Measurements from ENCODE around the gene TMED1.

The TMED1 gene

GRCh38 chr19:10830931-10831779, 4.9 kb downstream of the TMED1 start:
- no peak for DNase-seq

GRCh38 chr19:10830370-10830769, 5.6 kb downstream of the TMED1 start:
- no peak for DNase-seq

GRCh38 chr19:10829967-10830366, 6.0 kb downstream of the TMED1 start:
- no peak for DNase-seq

- DNase-seq, result no peak
Observed at GRCh38 chr19:10828981-10829821, 6.8 kb downstream of the TMED1 start.

- no peak for DNase-seq
Observed at GRCh38 chr19:10826846-10827245, 9.2 kb downstream of the TMED1 start.

- no peak for DNase-seq
Observed at GRCh38 chr19:10826231-10826630, 9.8 kb downstream of the TMED1 start.

- DNase-seq, result no peak
Observed at GRCh38 chr19:10823690-10824089, 12.3 kb downstream of the TMED1 start.

GRCh38 chr19:10820173-10820572, 15.8 kb downstream of the TMED1 start:
- no peak for DNase-seq

- no peak for DNase-seq
Observed at GRCh38 chr19:10819124-10820060, 16.6 kb downstream of the TMED1 start.

GRCh38 chr19:10818301-10819123, 17.5 kb downstream of the TMED1 start:
- no peak for DNase-seq

- no peak for DNase-seq
Observed at GRCh38 chr19:10817291-10818038, 18.5 kb downstream of the TMED1 start.

GRCh38 chr19:10816691-10817090, 19.3 kb downstream of the TMED1 start:
- no peak for DNase-seq

GRCh38 chr19:10815969-10816644, 19.9 kb downstream of the TMED1 start:
- no peak for DNase-seq

- DNase-seq, result no peak
Observed at GRCh38 chr19:10815007-10815536, 20.9 kb downstream of the TMED1 start.

GRCh38 chr19:10812902-10813404, 23.1 kb downstream of the TMED1 start:
- DNase-seq, result no peak

GRCh38 chr19:10812196-10812595, 23.8 kb downstream of the TMED1 start:
- DNase-seq, result no peak

GRCh38 chr19:10811391-10812111, 24.5 kb downstream of the TMED1 start:
- no peak for DNase-seq

GRCh38 chr19:10809651-10810285, 26.2 kb downstream of the TMED1 start:
- no peak for DNase-seq
